Gastroesophageal sphincter (tissue), 3 donors: ENCODE data around the gene ZNF213.

Experiments used
- EP300 ChIP-seq: sonication (generic); formaldehyde crosslinking; IDR thresholded peaks from one replicate; pipeline ENCODE4 v1.6.1; 2017; ENCODE audit warnings: antibody characterized with exemption, mild to moderate bottlenecking
- POLR2A ChIP-seq, 2 donors: fragments of 450-650 bp; IDR thresholded peaks; one replicate each; pipeline ENCODE4 v1.6.1; 2017; ENCODE audit warnings: antibody characterized with exemption in 2 of 2, mild to moderate bottlenecking in 2 of 2, moderate library complexity in 1 of 2
- TF ChIP-seq, protein P1 (sequence below), 4 experiments: fragments of 200-600 bp in 2 of 4; fragments of 450-650 bp in 2 of 4; sonication (generic) in 1 of 4; IDR thresholded peaks; one replicate each; pipeline ENCODE4 v1.5.1; 2017 to 2019; ENCODE audit warnings: antibody characterized with exemption in 4 of 4, mild to moderate bottlenecking in 2 of 4, moderate library complexity in 2 of 4

DNA sequence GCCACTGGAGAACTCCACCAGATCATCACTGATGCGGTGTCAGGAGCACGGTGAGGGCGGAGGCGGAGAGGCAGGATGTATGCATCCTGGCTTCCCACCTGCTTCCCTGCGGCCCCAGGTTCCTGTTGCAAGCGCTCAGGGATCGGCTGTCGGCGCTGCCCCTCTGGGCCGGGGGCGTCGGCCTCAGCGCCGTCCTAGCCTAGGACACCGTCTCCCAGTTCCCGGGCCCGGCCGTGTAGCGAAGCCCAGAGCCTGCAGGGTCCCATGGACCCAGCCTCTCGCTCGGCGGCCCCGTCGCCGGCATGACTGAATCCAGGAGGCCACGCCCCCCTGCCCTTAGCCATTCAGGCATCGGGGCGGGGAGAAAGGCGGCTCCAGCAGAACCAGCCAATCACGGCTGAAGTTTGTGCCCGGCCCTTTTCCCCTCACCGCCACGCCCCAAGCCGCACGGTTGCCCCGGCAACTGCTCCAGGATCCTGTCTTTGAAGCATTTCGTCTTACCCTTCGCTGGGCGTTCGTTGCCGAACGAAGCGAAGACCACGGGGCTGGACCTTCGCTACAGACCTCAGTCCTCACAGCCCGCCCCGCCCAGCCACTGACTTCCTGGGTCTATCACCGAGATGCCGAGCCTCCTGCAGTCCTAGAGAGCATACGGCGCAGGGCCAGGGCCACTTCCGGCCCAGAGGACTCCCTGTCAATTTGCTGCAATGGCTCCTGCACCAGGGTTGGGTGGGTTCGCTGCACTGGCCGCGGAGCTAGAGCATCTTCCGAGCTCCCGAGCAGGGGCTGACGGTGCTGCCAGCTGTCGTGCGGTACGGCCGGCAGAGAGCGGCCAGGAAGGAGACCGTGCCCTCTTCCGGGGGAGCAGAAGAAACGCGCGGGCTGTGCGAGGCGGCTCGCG lies 10.6 kb upstream of the ZNF213 start:
- TF ChIP-seq, protein P1, sequence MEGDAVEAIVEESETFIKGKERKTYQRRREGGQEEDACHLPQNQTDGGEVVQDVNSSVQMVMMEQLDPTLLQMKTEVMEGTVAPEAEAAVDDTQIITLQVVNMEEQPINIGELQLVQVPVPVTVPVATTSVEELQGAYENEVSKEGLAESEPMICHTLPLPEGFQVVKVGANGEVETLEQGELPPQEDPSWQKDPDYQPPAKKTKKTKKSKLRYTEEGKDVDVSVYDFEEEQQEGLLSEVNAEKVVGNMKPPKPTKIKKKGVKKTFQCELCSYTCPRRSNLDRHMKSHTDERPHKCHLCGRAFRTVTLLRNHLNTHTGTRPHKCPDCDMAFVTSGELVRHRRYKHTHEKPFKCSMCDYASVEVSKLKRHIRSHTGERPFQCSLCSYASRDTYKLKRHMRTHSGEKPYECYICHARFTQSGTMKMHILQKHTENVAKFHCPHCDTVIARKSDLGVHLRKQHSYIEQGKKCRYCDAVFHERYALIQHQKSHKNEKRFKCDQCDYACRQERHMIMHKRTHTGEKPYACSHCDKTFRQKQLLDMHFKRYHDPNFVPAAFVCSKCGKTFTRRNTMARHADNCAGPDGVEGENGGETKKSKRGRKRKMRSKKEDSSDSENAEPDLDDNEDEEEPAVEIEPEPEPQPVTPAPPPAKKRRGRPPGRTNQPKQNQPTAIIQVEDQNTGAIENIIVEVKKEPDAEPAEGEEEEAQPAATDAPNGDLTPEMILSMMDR (IDR thresholded peaks at IDR 0.05), result peak in 2 of 4 experiments; percentile 29 to 49
- TF ChIP-seq POLR2A (IDR thresholded peaks at IDR 0.05) (peak in 1 of 2 donors; percentile 21), EP300 (no peak)
